Measurements from ENCODE around the gene ANKRD28.

Gene ANKRD28

DNA sequence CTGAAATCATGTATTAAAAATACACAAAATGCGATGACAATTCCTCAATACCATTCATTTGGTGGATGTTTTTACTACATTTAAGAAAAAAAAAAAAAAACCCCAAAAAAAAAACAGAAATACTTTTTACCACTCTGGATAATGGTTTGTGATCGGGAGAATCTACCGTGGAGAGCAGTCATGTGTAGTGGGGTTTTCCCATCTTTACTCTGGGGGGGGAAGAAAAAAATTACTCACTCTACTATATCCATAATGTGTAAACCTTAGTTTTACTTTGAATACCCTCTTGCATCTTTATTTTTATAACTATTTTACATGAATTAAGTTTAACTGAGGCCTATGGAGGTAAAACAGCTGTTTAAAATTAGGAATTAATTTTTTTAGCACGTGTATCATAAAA, 83.3 kb downstream of the ANKRD28 start:
- no peak for DNase-seq (ENCODE audit: low read depth)
- TF ChIP-seq, protein P1, sequence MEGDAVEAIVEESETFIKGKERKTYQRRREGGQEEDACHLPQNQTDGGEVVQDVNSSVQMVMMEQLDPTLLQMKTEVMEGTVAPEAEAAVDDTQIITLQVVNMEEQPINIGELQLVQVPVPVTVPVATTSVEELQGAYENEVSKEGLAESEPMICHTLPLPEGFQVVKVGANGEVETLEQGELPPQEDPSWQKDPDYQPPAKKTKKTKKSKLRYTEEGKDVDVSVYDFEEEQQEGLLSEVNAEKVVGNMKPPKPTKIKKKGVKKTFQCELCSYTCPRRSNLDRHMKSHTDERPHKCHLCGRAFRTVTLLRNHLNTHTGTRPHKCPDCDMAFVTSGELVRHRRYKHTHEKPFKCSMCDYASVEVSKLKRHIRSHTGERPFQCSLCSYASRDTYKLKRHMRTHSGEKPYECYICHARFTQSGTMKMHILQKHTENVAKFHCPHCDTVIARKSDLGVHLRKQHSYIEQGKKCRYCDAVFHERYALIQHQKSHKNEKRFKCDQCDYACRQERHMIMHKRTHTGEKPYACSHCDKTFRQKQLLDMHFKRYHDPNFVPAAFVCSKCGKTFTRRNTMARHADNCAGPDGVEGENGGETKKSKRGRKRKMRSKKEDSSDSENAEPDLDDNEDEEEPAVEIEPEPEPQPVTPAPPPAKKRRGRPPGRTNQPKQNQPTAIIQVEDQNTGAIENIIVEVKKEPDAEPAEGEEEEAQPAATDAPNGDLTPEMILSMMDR (IDR thresholded peaks at IDR 0.05; ENCODE audit: insufficient read depth, low read depth, low read length, missing control alignments), result no peak
- no peak overlapping the region for H3K4me3 ChIP-seq (ENCODE audit: low read length)

DNA sequence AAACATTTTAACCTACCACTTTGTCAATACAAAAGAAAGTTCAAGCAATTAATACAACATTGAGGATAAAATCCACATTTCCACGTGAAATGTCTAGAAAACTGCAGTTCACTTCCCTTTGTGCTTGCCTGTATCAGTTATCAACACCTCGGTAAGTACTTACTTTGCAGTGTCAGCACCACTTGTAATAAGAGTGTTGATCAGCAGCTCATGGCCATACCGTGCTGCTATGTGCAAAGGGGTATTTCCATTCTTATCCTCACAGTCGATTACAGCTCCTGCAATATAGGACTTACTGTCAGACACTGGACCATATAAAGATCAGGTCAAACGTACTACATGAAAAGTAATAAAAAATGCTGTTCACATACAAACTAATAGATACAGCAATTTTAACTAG, 84.4 kb downstream of the ANKRD28 start:
- H3K4me3 ChIP-seq (ENCODE audit: low read length), result no peak overlapping the region
- no peak for DNase-seq (ENCODE audit: low read depth)
- TF ChIP-seq, protein P1 (IDR thresholded peaks at IDR 0.05; ENCODE audit: insufficient read depth, low read depth, low read length, missing control alignments), result no peak

DNA sequence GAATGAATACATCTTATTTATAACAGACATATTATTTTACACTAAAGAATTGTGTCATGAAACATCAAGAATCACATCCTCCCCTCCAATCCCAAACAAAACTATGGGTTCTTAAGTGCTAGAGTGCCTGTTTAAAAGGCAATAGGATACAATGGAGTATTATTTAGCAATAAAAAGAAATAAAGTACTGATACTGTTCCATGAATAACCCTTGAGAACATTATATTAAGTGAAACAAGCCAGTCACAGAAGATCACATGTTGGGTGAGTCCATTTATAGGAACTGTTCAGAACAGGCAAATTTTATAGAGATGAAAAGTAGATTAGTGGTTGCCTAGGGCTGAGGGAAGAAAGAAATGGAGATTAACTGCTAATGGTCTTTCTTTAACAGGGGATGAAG, 86.5 kb downstream of the ANKRD28 start:
- no peak for DNase-seq (ENCODE audit: low read depth)
- H3K4me3 ChIP-seq (ENCODE audit: low read length), result no peak overlapping the region
- TF ChIP-seq, protein P1 (IDR thresholded peaks at IDR 0.05; ENCODE audit: insufficient read depth, low read depth, low read length, missing control alignments), result no peak

DNA sequence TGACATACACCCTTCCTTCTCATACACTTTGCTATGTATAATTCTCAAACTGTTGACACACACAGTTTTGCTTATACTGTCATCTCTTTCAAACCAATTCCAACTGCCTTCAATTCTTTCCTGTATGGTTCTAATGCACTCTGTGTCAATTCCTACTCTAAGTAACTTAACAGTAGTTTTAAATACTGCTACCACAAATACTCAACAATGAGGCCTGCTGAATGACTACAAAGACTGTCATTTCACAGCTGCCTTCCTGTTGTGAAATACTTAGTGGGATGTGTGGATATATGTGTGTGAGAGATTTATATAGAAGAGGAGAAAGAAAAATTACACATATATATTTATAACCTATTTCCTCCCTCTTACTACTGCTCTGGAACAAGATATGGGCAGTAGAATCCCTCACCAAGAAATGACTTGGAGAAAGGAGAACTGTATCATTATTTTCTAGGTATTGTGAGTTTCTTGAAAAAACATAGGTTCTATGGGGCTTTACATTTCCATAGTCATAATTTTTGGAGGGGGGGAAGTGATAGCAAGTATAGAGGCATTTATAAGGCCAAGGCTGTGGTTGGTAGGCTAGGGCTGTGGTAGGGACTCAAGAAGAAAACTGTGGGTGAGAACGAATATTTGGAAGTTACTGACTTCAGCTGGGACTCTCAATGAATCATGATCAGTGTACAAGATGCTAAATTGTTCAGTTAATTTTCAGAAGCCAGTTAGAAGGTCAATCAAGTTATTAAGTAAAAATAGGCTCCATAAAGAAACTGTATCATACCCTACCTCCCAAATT, 88.7 kb downstream of the ANKRD28 start:
- TF ChIP-seq, protein P1 (IDR thresholded peaks at IDR 0.05; ENCODE audit: insufficient read depth, low read depth, low read length, missing control alignments), result no peak
- no peak overlapping the region for H3K4me3 ChIP-seq (ENCODE audit: low read length)
- DNase-seq (ENCODE audit: low read depth), result peak; percentile 69

DNA sequence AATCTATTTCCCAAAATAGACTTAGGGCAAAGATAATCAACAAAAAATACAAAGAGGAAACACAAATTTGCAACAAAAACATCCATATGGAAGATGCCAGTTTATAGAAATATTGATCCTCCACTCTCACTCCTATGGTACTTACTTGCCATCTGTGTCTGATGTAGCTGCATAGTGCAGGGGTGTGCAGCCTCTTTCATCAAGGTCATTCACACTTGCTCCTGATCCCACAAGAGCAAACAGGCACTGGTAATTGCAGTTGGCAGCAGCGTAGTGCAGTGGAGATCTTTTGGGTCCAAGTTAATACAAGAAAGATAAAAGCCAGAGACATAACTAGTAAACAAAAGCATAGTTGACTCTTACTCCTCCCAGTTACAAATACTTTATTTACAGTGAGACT, 90.0 kb downstream of the ANKRD28 start:
- no peak overlapping the region for H3K4me3 ChIP-seq (ENCODE audit: low read length)
- DNase-seq (ENCODE audit: low read depth), result no peak
- TF ChIP-seq, protein P1 (IDR thresholded peaks at IDR 0.05; ENCODE audit: insufficient read depth, low read depth, low read length, missing control alignments), result no peak

DNA sequence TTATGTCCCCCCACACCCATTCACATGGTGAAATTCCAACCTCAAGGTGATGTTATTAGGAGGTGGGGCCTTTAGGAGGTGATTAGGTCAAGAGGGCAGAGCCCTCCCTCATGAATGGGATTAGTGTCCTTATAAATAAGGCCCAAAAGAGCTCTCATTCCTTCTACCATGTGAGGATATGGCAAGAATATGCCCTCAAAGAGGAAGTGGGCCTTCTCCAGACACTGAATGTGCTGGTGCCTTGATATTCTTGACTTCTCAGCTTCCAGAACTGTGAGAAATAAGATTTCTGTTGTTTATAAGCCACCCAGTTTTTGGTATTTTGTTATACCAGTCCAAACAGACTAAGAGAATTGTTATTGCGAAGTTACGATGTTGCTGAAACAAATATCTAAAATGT, 94.4 kb downstream of the ANKRD28 start:
- no peak overlapping the region for H3K4me3 ChIP-seq (ENCODE audit: low read length)
- no peak for DNase-seq (ENCODE audit: low read depth)
- TF ChIP-seq, protein P1 (IDR thresholded peaks at IDR 0.05; ENCODE audit: insufficient read depth, low read depth, low read length, missing control alignments), result no peak

DNA sequence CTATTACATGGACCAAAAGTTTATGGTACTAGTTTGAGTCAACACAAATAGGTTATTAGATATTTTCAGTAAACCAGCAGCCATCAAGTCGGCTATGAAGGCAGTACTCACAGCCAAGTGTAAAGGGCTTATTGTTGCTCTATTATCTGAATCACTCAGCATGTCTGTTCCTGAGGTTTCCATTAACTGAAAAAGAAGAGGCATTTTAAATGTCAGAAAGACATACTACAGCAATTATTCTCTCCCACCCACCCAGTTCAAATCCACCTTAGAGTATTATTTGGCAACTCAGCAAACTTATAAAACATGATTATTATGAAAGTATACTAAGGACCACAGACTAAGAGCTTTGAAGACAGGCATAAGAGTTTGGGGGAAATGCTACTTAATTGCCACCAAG, 103.2 kb downstream of the ANKRD28 start:
- DNase-seq (ENCODE audit: low read depth), result no peak

More for the DNA sequence above, 103.2 kb downstream of the ANKRD28 start:
- TF ChIP-seq, protein P1 (IDR thresholded peaks at IDR 0.05; ENCODE audit: insufficient read depth, low read depth, low read length, missing control alignments), result no peak
- H3K4me3 ChIP-seq (ENCODE audit: low read length), result no peak overlapping the region
